NCI-H1417 treated with DMSO at 0.1 percent for 48 hours (cell line): ENCODE results near the gene ACTL9.
"Not testable (repeated sequence)": the region's sequence is repeated elsewhere in the genome, so short reads cannot be mapped to it uniquely, and the experiment has no call there.

Source experiments
- DNase-seq: peaks from one replicate; lab custom pipeline; 2025; lab: John Stamatoyannopoulos, UW

Gene ACTL9, protein sequence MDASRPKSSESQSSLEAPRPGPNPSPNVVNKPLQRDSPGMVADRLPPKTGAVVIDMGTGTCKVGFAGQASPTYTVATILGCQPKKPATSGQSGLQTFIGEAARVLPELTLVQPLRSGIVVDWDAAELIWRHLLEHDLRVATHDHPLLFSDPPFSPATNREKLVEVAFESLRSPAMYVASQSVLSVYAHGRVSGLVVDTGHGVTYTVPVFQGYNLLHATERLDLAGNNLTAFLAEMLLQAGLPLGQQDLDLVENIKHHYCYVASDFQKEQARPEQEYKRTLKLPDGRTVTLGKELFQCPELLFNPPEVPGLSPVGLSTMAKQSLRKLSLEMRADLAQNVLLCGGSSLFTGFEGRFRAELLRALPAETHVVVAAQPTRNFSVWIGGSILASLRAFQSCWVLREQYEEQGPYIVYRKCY

DNA sequence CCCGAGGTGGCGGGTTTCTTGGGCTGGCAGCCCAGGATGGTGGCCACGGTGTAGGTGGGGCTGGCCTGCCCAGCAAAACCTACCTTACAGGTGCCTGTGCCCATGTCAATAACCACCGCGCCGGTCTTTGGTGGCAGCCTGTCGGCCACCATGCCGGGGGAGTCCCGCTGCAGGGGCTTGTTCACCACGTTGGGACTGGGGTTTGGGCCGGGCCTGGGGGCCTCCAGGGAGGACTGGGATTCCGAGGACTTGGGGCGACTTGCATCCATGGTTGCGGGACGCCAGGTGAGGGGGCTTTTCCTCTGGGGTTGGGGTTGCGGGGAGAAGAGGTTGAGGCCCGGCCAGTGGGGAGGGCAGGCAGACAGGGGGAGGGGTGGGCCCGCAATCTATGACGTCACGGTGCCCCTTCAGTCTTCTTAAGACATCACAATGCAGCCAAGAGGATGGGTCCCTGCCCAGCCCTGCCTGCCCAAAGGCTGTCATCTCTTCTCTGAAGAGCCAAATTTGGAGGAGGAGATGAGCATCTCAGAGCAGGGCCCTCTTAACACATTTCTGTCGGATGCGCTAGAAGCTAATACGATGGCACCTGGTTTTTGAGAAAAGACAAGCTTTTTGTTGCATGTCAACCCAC is at the start of gene ACTL9:
Gene ACTL9, minus strand, starts transcription at position 363 of the 631 bp plus-strand sequence. Its CDS starts 94 bp downstream, at position 269.
- no peak for DNase-seq

- not testable (repeated sequence) for DNase-seq
Measured at GRCh38 chr19:8739291-8740065, 40.9 kb upstream of the ACTL9 start.

DNA sequence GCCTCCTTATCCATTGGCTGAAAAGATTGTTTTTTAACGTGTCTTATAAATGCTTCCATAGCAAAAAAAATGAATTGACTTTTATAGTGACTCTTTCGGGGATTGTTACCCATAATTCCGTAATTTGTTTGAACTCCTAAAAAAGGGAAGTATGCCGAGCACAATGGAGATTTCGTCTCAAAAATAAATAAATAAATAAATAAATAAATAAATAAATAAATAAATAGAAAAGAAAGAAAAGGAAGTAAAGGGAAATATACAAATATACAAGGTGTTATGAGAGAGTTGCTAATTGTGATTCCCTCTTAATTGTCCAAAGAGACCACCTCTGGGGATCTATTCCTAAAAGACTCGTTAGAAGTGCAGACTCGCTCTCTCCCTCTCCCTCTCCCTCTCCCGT is 39.8 kb upstream of the ACTL9 start:
- DNase-seq: no peak

DNA sequence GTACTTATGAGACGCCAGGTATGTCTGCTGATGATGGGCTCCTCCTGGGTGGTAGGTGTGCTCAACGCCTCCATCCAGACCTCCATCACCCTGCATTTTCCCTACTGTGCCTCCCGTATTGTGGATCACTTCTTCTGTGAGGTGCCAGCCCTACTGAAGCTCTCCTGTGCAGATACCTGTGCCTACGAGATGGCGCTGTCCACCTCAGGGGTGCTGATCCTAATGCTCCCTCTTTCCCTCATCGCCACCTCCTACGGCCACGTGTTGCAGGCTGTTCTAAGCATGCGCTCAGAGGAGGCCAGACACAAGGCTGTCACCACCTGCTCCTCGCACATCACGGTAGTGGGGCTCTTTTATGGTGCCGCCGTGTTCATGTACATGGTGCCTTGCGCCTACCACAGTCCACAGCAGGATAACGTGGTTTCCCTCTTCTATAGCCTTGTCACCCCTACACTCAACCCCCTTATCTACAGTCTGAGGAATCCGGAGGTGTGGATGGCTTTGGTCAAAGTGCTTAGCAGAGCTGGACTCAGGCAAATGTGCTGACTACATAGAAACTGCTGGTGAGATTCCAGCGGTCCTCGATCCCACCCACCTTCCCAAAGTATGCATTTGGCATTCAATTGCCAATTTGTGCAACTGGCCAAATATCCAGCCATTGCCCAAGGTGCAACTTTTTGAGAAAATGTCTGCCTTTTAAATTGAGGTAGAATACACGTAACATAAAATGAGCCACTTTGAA is 33.0 kb upstream of the ACTL9 start:
- no peak for DNase-seq

GRCh38 chr19:8724276-8724675 is 25.7 kb upstream of the ACTL9 start:
- no peak for DNase-seq

DNA sequence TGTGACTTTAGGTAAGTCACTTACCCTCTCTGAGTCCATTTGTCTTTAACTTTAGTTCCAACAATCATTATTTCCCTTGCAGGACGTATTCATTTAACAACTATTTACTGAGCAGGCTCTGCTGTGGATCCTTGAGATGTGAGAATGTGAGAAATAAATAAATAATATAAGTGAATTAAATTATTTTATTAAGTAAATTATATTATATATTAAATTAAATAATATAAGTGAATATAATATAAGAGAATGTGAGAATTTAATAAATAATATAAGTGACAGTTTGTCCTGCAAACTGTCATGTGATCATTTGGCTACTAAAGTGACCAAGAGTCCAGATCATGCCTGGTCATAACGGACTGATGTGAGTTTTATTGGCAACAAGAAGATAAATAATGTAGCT is 23.4 kb upstream of the ACTL9 start:
- no peak for DNase-seq

- no peak for DNase-seq
Measured at GRCh38 chr19:8721334-8721733, 22.7 kb upstream of the ACTL9 start, which contains the start of gene OR2Z1. OR2Z1 (plus strand) TSS chr19:8721634; CDS start chr19:8731029, 9,395 bp downstream.

DNA sequence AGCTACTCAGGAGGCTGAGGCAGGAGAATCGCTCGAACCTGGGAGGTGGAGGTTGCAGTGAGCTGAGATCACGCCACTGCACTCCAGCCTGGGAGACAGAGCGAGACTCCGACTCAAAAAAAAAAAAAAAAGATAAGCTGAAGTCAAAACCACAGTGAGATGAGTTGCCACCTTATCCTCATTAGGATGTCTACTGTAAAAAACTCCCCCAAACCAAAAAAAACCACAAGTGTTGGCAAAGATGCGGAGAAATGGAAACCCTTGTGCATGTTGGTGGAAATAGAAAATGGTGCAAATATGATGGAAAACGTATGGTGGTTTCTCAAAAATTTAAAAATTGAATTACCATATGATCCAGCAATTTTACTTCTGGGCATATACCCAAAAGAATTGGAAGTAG is 11.7 kb upstream of the ACTL9 start:
- not testable (repeated sequence) for DNase-seq

GRCh38 chr19:8705742-8706141 is 7.1 kb upstream of the ACTL9 start:
- no peak for DNase-seq

DNA sequence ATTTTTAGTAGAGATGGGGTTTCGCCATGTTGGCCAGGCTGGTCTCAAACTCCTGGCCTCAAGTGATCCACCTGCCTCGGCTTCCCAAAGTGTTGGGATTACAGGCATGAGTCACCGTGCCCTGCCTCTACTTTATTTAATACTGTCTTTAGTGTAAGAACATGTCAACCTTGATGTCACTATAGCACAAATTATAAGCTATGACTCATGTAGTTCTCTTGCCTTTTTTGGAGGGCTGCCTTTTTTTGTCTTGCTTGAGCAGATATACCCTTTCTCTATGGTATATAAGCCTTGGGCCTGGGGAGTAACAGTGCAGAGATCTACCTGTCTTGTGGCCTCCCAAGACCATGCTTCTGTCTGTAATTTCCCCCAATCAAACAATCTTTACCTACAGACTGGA is 6.7 kb upstream of the ACTL9 start:
- DNase-seq: not testable (repeated sequence)

DNA sequence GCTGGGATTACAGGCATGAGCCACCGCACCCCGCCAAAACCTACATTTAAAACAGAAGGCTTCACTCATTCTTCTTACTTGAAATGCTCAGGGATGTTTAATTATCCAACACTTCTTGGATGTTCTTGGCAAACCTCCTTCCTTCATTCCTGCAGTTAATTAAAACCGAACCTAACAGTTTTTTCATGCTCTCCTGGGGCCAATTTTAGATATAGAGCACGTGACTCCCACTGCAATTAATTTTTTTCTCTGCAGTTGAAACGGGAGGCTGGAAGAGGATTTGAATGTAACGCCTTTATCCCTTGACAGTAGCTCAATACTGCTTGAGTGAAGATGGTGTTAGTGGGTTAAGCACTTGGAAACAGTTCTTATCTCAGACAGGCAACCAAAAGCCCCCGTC is 4.6 kb upstream of the ACTL9 start:
- DNase-seq: no peak

DNA sequence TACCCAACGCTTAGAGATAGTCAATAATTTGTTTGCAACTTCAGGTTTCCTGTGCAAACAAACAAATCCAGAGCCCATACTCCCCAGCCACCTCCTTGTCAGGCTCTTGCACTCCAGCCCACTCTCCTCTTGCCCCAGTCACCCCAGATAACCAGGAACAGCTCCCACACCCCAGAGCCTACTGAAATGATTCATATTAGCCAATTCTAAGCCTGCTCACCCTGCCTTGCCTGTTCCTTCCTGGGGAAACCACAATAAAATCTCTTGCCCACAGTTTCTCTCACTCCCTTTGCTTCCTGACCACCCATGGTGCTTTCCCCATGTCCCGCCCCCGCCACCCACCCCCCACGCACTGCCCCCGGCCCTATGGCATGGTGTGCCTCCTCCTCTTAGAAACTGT is 3.8 kb upstream of the ACTL9 start:
- DNase-seq: no peak

DNA sequence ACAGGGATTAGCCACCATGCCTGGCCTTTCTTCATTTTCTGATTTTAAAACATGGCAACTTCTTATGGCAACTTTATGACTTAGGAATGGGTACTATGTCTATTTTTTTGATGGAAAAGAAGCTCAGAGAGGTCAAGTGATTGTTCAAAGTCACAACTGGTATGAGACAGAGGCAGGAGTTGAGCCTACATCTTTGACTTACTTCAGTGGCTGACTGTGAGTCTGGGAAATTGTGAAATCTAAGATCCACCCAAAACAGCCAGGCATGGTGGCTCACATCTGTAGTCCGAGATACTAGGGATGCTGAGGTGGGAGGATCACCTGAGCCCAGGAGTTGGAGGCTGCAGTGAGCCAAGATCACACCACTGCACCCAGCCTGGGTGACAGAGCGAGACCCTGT is 2.4 kb upstream of the ACTL9 start:
- no peak for DNase-seq

DNA sequence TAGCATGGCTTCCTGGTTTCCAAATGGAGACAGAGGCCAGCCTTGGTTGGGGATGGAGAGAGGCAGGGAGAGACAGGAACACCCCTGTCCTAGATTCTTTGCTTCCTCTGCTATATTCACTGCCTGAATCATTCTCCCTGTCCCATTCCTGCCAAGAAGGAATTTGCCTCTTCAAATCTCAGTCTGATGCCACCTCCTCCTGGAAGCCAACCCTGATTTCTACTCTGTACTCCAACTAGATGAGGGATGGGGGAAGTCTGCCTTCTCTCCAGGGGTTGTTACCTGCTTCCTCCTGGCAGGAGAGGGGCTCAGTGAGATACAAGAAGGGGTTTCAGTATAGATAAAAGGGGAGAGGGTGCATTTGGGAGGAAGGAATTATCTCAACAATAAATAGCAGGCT is 1.3 kb upstream of the ACTL9 start:
- DNase-seq: no peak

DNA sequence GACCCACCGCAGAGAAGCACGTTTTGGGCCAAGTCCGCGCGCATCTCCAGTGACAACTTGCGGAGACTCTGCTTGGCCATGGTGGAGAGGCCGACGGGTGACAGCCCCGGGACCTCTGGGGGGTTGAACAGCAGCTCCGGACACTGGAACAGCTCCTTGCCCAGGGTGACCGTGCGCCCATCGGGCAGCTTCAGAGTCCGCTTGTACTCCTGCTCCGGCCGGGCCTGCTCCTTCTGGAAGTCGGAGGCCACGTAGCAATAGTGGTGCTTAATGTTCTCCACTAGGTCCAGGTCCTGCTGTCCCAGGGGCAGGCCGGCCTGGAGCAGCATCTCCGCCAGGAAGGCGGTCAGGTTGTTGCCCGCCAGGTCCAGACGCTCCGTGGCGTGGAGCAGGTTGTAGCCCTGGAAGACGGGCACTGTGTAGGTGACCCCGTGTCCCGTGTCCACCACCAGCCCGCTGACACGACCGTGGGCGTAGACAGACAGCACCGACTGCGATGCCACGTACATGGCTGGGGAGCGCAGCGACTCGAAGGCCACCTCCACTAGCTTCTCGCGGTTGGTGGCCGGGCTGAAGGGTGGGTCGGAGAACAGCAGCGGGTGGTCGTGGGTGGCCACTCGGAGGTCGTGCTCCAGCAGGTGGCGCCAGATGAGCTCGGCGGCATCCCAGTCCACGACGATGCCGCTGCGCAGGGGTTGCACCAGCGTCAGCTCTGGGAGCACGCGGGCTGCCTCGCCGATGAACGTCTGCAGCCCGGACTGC is 743 bp downstream of the ACTL9 start:
- DNase-seq: no peak

GRCh38 chr19:8696993-8697392 is 1.6 kb downstream of the ACTL9 start:
- no peak for DNase-seq

GRCh38 chr19:8695911-8696310 is 2.7 kb downstream of the ACTL9 start:
- no peak for DNase-seq

DNA sequence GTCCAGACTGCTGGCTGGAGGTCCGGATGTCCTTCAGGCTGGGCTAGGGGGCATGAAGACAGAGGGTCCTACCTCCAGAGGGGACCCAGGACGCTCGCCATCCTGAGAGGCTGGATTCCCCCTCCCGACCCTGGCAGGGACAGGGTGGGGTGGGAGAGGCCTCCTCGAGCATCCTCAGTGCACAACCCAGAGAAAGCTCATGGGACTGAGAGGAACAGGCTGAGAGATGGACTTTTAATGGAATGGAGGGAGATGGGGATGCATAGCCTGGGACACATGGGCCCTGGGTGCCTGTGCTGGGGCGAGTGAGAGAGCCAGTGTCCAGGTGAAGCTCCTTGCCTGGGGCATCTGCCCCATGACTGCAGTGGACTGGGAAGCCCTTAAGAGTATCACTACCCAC is 3.1 kb downstream of the ACTL9 start:
- no peak for DNase-seq

DNA sequence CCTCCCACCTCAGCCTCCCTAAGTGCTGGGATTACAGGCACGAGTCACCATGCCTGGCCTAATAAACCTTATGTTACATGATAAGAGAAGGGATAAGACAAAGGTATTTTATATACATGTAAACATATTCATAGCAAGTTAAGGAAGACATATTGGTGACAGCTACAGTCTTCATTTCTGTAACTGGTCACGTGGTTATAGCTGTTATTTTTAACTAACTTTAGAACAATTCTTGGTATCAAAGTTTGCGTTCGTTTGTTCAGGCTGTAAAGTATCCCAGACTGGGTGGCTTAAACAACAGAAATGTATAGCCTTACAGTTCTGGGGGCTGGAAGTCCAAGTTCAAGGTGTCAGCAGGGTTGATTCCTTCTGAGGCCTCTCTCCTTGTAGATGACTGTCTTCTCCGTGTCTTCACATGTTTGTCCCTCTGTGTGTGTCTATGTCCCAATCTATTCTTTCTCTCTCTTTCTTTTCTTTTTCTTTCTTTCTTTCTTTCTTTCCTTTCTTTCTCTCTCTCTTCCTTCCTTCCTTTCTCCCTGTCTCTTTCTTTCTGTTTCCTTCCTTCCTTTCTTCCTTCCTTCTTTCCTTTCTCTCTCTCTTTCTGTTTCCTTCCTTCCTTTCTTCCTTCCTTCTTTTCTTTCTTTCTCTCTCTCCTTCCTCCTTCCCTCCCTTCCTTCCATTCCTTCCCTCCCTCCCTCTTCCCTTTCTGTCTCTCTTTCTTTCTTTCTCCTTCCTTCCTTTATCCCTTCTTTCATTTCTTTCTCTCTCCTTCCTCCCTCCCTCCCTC is 7.6 kb downstream of the ACTL9 start:
- DNase-seq: no peak

- DNase-seq: no peak
Measured at GRCh38 chr19:8688930-8689329, 9.7 kb downstream of the ACTL9 start.
